ENCODE results near the gene PLA2G15.

PLA2G15 gene

GRCh38 chr16:68284847-68285246, 39.7 kb downstream of the PLA2G15 start:
- H3K36me3 ChIP-seq (ENCODE audit: control insufficient read depth, insufficient read depth, low read length), result peaks cover 7% of the 10 kb centered on the region
- DNase-seq, result no peak

GRCh38 chr16:68285683-68286082, 40.5 kb downstream of the PLA2G15 start:
- H3K18ac ChIP-seq (ENCODE audit: low read length), result no peak overlapping the region
- WGBS (ENCODE audit: extremely low coverage, insufficient coverage, low lambda C conversion rate), result no CpG with 5 or more reads among the region's 3 CpGs
- no peak overlapping the region for H3K23ac ChIP-seq (ENCODE audit: low read length)
- no peak overlapping the region for H3K9ac ChIP-seq (ENCODE audit: low read length)
- H3K4me2 ChIP-seq (ENCODE audit: low read length), result no peak overlapping the region
- H3K79me1 ChIP-seq (ENCODE audit: low read length), result peaks cover 11% of the 10 kb centered on the region
- peaks cover 7% of the 10 kb centered on the region for H3K36me3 ChIP-seq (ENCODE audit: control insufficient read depth, insufficient read depth, low read length)
- no peak overlapping the region for H3K56ac ChIP-seq (ENCODE audit: low read length)
- H3K27ac ChIP-seq (ENCODE audit: low read depth, low read length), result no peak overlapping the region
- no peak overlapping the region for H2BK5ac ChIP-seq (ENCODE audit: low read length)
- H3K4me3 ChIP-seq (ENCODE audit: low read length), result no peak overlapping the region
- H3K27me3 ChIP-seq (ENCODE audit: insufficient read depth, low read length, poor library complexity), result no peaks in the 10 kb centered on the region
- no peaks in the 10 kb centered on the region for H3K79me2 ChIP-seq (ENCODE audit: control insufficient read depth, insufficient read depth, low read length)
- no peak for DNase-seq
- no peak overlapping the region for H4K5ac ChIP-seq (ENCODE audit: low read length)
- H3K4ac ChIP-seq (ENCODE audit: low read depth, low read length), result no peak overlapping the region
- no peak overlapping the region for H2AK5ac ChIP-seq (ENCODE audit: low read length)
- H3K4me1 ChIP-seq (ENCODE audit: control insufficient read depth, low read depth, low read length), result peaks cover 2% of the 10 kb centered on the region
- no peak overlapping the region for H2BK15ac ChIP-seq (replicated peaks; ENCODE audit: low read depth)
- H2BK120ac ChIP-seq (ENCODE audit: low read depth, low read length), result no peak overlapping the region
- no peak overlapping the region for H4K8ac ChIP-seq (ENCODE audit: low read depth, low read length)

More at GRCh38 chr16:68284847-68285246, 39.7 kb downstream of the PLA2G15 start:
- Histone ChIP-seq H2AK5ac (ENCODE audit: low read length) (no peak overlapping the region), H3K23ac (ENCODE audit: low read length) (no peak overlapping the region), H3K79me2 (ENCODE audit: control insufficient read depth, insufficient read depth, low read length) (no peaks in the 10 kb centered on the region), H4K5ac (ENCODE audit: low read length) (no peak overlapping the region), H4K8ac (ENCODE audit: low read depth, low read length) (no peak overlapping the region), H3K4me2 (ENCODE audit: low read length) (no peak overlapping the region), H3K27ac (ENCODE audit: low read depth, low read length) (no peak overlapping the region), H3K27me3 (ENCODE audit: insufficient read depth, low read length, poor library complexity) (no peaks in the 10 kb centered on the region), H2BK15ac (replicated peaks; ENCODE audit: low read depth) (no peak overlapping the region), H3K9ac (ENCODE audit: low read length) (no peak overlapping the region), H3K56ac (ENCODE audit: low read length) (no peak overlapping the region), H3K4me1 (ENCODE audit: control insufficient read depth, low read depth, low read length) (no peaks in the 10 kb centered on the region), H2BK5ac (ENCODE audit: low read length) (no peak overlapping the region), H3K79me1 (ENCODE audit: low read length) (peaks cover 11% of the 10 kb centered on the region), H3K4ac (ENCODE audit: low read depth, low read length) (no peak overlapping the region), H2BK120ac (ENCODE audit: low read depth, low read length) (no peak overlapping the region), H3K4me3 (ENCODE audit: low read length) (no peak overlapping the region), H3K18ac (ENCODE audit: low read length) (no peak overlapping the region)
- no CpG with 5 or more reads among the region's 5 CpGs for WGBS (ENCODE audit: extremely low coverage, insufficient coverage, low lambda C conversion rate)

DNA sequence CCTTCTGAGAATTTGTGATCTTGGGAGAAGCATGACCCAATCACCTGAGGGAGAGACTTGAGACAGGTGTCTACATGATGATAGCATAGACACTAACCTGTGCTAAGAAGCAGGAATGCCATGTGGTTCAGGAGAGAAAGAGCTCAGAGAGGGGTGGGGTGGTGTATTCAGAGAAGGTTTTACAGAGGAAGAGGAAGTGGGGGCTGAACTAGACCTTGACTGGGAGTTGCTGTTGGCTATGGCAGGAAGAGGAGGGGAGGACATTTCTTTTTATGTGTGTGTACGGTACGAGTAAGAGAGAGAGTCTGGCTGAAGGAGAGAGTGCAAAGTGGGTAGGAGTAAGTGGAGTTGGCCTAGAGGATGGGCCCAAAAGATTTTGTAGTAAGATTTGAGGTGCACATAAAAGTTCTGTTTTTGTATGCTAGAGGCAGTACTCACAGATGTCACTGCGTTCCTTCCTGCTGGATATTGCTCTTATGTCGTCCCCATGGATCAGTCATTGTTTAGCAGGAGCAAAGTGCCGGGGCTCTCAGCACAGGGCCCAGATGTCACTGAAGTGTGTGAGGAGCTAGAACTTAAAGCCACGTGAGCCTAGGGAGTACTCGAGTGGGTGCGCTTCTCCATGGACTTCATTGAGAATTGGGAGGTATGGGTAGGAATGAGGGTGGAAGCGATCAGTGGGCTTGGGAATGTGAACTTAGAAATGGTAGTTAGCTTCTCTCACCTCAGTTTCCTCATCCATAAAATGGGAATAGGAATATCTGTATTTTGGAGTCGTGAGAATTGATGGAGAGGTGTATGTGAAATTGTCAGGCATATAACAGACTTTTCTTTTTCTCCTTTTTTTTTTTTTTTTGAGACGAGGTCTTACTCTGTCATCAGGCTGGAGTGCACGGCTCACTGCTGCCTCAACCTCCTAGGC, 41.2 kb downstream of the PLA2G15 start:
- no peak overlapping the region for H2BK15ac ChIP-seq (replicated peaks; ENCODE audit: low read depth)
- H2BK120ac ChIP-seq (ENCODE audit: low read depth, low read length), result no peak overlapping the region
- peaks cover 2% of the 10 kb centered on the region for H3K4me1 ChIP-seq (ENCODE audit: control insufficient read depth, low read depth, low read length)
- no peak overlapping the region for H3K4me2 ChIP-seq (ENCODE audit: low read length)
- H3K56ac ChIP-seq (ENCODE audit: low read length), result no peak overlapping the region
- no CpG with 5 or more reads among the region's 12 CpGs for WGBS (ENCODE audit: extremely low coverage, insufficient coverage, low lambda C conversion rate)
- no peak overlapping the region for H2AK5ac ChIP-seq (ENCODE audit: low read length)
- no peak for DNase-seq
- H3K36me3 ChIP-seq (ENCODE audit: control insufficient read depth, insufficient read depth, low read length), result peaks cover 11% of the 10 kb centered on the region
- no peak overlapping the region for H4K5ac ChIP-seq (ENCODE audit: low read length)
- no peak overlapping the region for H3K9ac ChIP-seq (ENCODE audit: low read length)
- H3K27ac ChIP-seq (ENCODE audit: low read depth, low read length), result no peak overlapping the region
- peaks cover 11% of the 10 kb centered on the region for H3K79me1 ChIP-seq (ENCODE audit: low read length)
- H3K23ac ChIP-seq (ENCODE audit: low read length), result no peak overlapping the region
- H2BK5ac ChIP-seq (ENCODE audit: low read length), result no peak overlapping the region
- H3K27me3 ChIP-seq (ENCODE audit: insufficient read depth, low read length, poor library complexity), result no peaks in the 10 kb centered on the region
- H3K18ac ChIP-seq (ENCODE audit: low read length), result no peak overlapping the region
- no peak overlapping the region for H4K8ac ChIP-seq (ENCODE audit: low read depth, low read length)
- no peak overlapping the region for H3K4ac ChIP-seq (ENCODE audit: low read depth, low read length)
- no peaks in the 10 kb centered on the region for H3K79me2 ChIP-seq (ENCODE audit: control insufficient read depth, insufficient read depth, low read length)
- no peak overlapping the region for H3K4me3 ChIP-seq (ENCODE audit: low read length)

GRCh38 chr16:68287276-68288251, 42.4 kb downstream of the PLA2G15 start:
- no peak for DNase-seq
- H2AK5ac ChIP-seq (ENCODE audit: low read length), result no peak overlapping the region
- H3K23ac ChIP-seq (ENCODE audit: low read length), result no peak overlapping the region
- H3K56ac ChIP-seq (ENCODE audit: low read length), result no peak overlapping the region
- H3K18ac ChIP-seq (ENCODE audit: low read length), result no peak overlapping the region
- no peak overlapping the region for H2BK15ac ChIP-seq (replicated peaks; ENCODE audit: low read depth)
- peaks cover 16% of the 10 kb centered on the region for H3K36me3 ChIP-seq (ENCODE audit: control insufficient read depth, insufficient read depth, low read length)
- H3K4ac ChIP-seq (ENCODE audit: low read depth, low read length), result no peak overlapping the region
- H3K79me2 ChIP-seq (ENCODE audit: control insufficient read depth, insufficient read depth, low read length), result no peaks in the 10 kb centered on the region
- no peak overlapping the region for H3K4me2 ChIP-seq (ENCODE audit: low read length)
- peaks cover 11% of the 10 kb centered on the region for H3K79me1 ChIP-seq (ENCODE audit: low read length)
- no peaks in the 10 kb centered on the region for H3K27me3 ChIP-seq (ENCODE audit: insufficient read depth, low read length, poor library complexity)
- no peak overlapping the region for H4K8ac ChIP-seq (ENCODE audit: low read depth, low read length)
- no peak overlapping the region for H4K5ac ChIP-seq (ENCODE audit: low read length)
- H3K27ac ChIP-seq (ENCODE audit: low read depth, low read length), result no peak overlapping the region
- no peak overlapping the region for H2BK120ac ChIP-seq (ENCODE audit: low read depth, low read length)
- H3K9ac ChIP-seq (ENCODE audit: low read length), result no peak overlapping the region
- peaks cover 2% of the 10 kb centered on the region for H3K4me1 ChIP-seq (ENCODE audit: control insufficient read depth, low read depth, low read length)
- no peak overlapping the region for H2BK5ac ChIP-seq (ENCODE audit: low read length)
- H3K4me3 ChIP-seq (ENCODE audit: low read length), result no peak overlapping the region
- no CpG with 5 or more reads among the region's 11 CpGs for WGBS (ENCODE audit: extremely low coverage, insufficient coverage, low lambda C conversion rate)

DNA sequence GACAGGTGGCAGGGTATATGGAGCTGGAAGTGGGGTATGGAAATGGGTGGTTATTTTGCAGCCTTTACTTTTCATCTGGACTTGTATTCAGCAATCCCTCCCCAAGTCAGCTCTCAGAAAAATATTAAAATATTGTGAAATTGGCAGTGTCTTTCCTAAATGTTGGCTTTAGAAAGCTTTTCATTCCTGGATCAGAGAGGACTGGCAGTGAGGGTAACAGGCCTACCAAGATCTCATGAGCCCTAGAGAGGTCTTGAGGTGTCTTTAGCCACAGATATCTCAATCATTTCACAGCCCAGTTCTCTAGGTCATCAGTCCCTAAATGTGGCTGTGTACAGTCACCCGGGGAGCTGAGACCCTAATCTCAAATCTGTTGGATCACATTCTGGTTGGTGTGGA, 43.1 kb downstream of the PLA2G15 start:
- H3K4me1 ChIP-seq (ENCODE audit: control insufficient read depth, low read depth, low read length), result peaks cover 2% of the 10 kb centered on the region
- no peak overlapping the region for H2BK5ac ChIP-seq (ENCODE audit: low read length)
- H2BK15ac ChIP-seq (replicated peaks; ENCODE audit: low read depth), result no peak overlapping the region
- H3K18ac ChIP-seq (ENCODE audit: low read length), result no peak overlapping the region
- no peak overlapping the region for H4K8ac ChIP-seq (ENCODE audit: low read depth, low read length)
- WGBS (ENCODE audit: extremely low coverage, insufficient coverage, low lambda C conversion rate), result no CpG with 5 or more reads among the region's 1 CpG
- no peak overlapping the region for H3K4me2 ChIP-seq (ENCODE audit: low read length)
- H4K5ac ChIP-seq (ENCODE audit: low read length), result no peak overlapping the region
- H3K56ac ChIP-seq (ENCODE audit: low read length), result no peak overlapping the region
- H3K79me1 ChIP-seq (ENCODE audit: low read length), result peaks cover 11% of the 10 kb centered on the region
- no peak overlapping the region for H3K9ac ChIP-seq (ENCODE audit: low read length)
- no peak for DNase-seq
- no peak overlapping the region for H3K4ac ChIP-seq (ENCODE audit: low read depth, low read length)
- no peak overlapping the region for H3K23ac ChIP-seq (ENCODE audit: low read length)
- no peak overlapping the region for H3K27ac ChIP-seq (ENCODE audit: low read depth, low read length)
- H3K27me3 ChIP-seq (ENCODE audit: insufficient read depth, low read length, poor library complexity), result no peaks in the 10 kb centered on the region
- H2AK5ac ChIP-seq (ENCODE audit: low read length), result no peak overlapping the region
- no peak overlapping the region for H2BK120ac ChIP-seq (ENCODE audit: low read depth, low read length)
- no peaks in the 10 kb centered on the region for H3K79me2 ChIP-seq (ENCODE audit: control insufficient read depth, insufficient read depth, low read length)
- H3K4me3 ChIP-seq (ENCODE audit: low read length), result no peak overlapping the region
- peaks cover 17% of the 10 kb centered on the region for H3K36me3 ChIP-seq (ENCODE audit: control insufficient read depth, insufficient read depth, low read length)
